Esophagus (tissue), 2 donors: ENCODE results near the gene DLL4. TPM values are rescaled to one million over a fixed set of nuclear protein-coding genes. Genes with fewer than 3 reads are reported as not detected.

Experiments
- H3K27ac ChIP-seq, 2 donors: one replicate each; pipeline ENCODE4 v1.5.1; 2013; ENCODE audit warnings: low read depth in 2 of 2, mild to moderate bottlenecking in 2 of 2, inconsistent platforms in 1 of 2, low read length in 1 of 2, moderate library complexity in 1 of 2
- H3K27me3 ChIP-seq, 2 donors: one replicate each; pipeline ENCODE4 v1.6.1; 2013; ENCODE audit warnings: low read length in 2 of 2, control low read depth in 1 of 2, mild to moderate bottlenecking in 1 of 2; ENCODE audit not compliant: insufficient read depth in 2 of 2, control insufficient read depth in 1 of 2
- H3K36me3 ChIP-seq, 2 donors: one replicate each; pipeline ENCODE4 v1.6.1; 2013; ENCODE audit warnings: low read length in 1 of 2; ENCODE audit not compliant: control insufficient read depth in 2 of 2, insufficient read depth in 2 of 2
- H3K4me1 ChIP-seq, 2 donors: one replicate each; pipeline ENCODE4 v1.6.1; 2013; ENCODE audit warnings: low read length in 1 of 2; ENCODE audit not compliant: control insufficient read depth in 2 of 2, insufficient read depth in 2 of 2
- H3K4me3 ChIP-seq, 2 donors: one replicate each; pipeline ENCODE4 v1.5.1; 2013; ENCODE audit warnings: low read length in 2 of 2, mild to moderate bottlenecking in 2 of 2, low read depth in 1 of 2, moderate library complexity in 1 of 2
- H3K9me3 ChIP-seq, 2 donors: one replicate each; pipeline ENCODE4 v1.6.1; 2013; ENCODE audit warnings: mild to moderate bottlenecking in 2 of 2, low read depth in 1 of 2, low read length in 1 of 2, moderate library complexity in 1 of 2; ENCODE audit not compliant: control insufficient read depth in 2 of 2, insufficient read depth in 1 of 2
- WGBS, 2 donors: extraction: QIAGEN DNeasy Blood & Tissue Kit; methylation state at CpG; one replicate each; pipeline ENCODE4 v1.1.7; 2013; 5-methylcytosine and 5-hydroxymethylcytosine counted together
- polyA plus RNA-seq, 2 donors: library from polyadenylated mRNA; stranded (reverse); fragments of 200-250 nt; gene quantifications; one replicate each; pipeline ENCODE4 v1.2.3, GENCODE V29; 2013
- donor health status: healthy with polysubstance abuse.
- donor health status: Bipolar disorder and iron deficiency.

The DLL4 gene
- polyA plus RNA-seq, 2 donors, result 1.8 to 1.9 TPM

- no peak overlapping the region for H3K27ac ChIP-seq
- H3K36me3 ChIP-seq, result peaks cover 0 to 3% of the 10 kb centered on the region in 2 donors
- no peaks in the 10 kb centered on the region for H3K9me3 ChIP-seq
- no peak overlapping the region for H3K4me3 ChIP-seq
- WGBS, 2 donors, result 78 to 79% methylated on average over 6 of the region's 6 CpGs
- no peaks in the 10 kb centered on the region for H3K27me3 ChIP-seq
- peaks cover 0 to 10% of the 10 kb centered on the region in 2 donors for H3K4me1 ChIP-seq
Measured at GRCh38 chr15:40938536-40938870, 9.4 kb downstream of the DLL4 start.

DNA sequence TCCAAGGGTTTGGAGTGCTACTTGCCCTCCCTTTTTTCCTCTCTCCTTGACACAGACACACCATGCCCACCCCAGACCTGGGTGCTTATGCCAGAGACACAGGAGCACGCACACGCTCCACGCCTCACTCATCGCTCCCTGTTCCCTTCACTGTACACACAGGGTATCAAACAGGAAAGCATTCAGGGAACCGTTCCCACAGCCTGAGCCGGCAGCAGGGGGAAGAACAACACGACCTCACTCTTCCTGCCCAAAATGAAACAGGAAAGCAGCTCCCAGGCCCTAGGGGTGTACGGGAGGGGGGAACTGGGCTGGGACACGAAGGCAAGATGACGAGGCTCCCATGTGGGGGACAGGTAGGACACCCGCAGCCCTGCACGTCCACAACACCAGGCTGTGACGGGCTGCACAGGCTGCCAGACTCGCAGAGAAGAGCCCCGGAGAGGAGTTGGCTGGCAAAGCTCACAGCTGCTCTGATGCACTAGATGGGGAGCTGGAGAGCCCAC is 11.2 kb downstream of the DLL4 start:
- H3K4me3 ChIP-seq, result no peak overlapping the region
- WGBS, 2 donors, result 44 to 60% methylated on average over 15 of the region's 15 CpGs

GRCh38 chr15:40941068-40941527 is 12.0 kb downstream of the DLL4 start:
- H3K4me1 ChIP-seq, result peaks cover 0 to 10% of the 10 kb centered on the region in 2 donors
- H3K36me3 ChIP-seq, result peaks cover 0 to 3% of the 10 kb centered on the region in 2 donors
- peak overlapping the region; percentile 52 to 54 for H3K4me3 ChIP-seq
- H3K27me3 ChIP-seq, result no peaks in the 10 kb centered on the region
- H3K9me3 ChIP-seq, result no peaks in the 10 kb centered on the region
- WGBS, 2 donors, result 25 to 28% methylated on average over 7 of the region's 7 CpGs
- H3K27ac ChIP-seq, result peak overlapping the region; percentile 68 to 79

More for the DNA sequence above, 11.2 kb downstream of the DLL4 start:
- Histone ChIP-seq H3K27ac (peak overlapping the region; percentile 33 to 79), H3K27me3 (no peaks in the 10 kb centered on the region), H3K9me3 (no peaks in the 10 kb centered on the region), H3K36me3 (peaks cover 0 to 3% of the 10 kb centered on the region in 2 donors), H3K4me1 (peaks cover 0 to 10% of the 10 kb centered on the region in 2 donors)

- Histone ChIP-seq H3K27me3 (no peaks in the 10 kb centered on the region), H3K36me3 (no peaks in the 10 kb centered on the region), H3K9me3 (no peaks in the 10 kb centered on the region), H3K4me1 (peaks cover 0 to 10% of the 10 kb centered on the region in 2 donors), H3K27ac (peak overlapping the region; percentile 68 to 79), H3K4me3 (peak overlapping the region; percentile 52 to 54)
- WGBS, 2 donors, result 1% methylated on average over 75 to 92 of the region's 92 CpGs
Measured at GRCh38 chr15:40941528-40942336, 12.6 kb downstream of the DLL4 start.

- WGBS, 2 donors, result 30 to 36% methylated on average over 15 of the region's 15 CpGs
Measured at GRCh38 chr15:40942337-40942854, 13.3 kb downstream of the DLL4 start.

DNA sequence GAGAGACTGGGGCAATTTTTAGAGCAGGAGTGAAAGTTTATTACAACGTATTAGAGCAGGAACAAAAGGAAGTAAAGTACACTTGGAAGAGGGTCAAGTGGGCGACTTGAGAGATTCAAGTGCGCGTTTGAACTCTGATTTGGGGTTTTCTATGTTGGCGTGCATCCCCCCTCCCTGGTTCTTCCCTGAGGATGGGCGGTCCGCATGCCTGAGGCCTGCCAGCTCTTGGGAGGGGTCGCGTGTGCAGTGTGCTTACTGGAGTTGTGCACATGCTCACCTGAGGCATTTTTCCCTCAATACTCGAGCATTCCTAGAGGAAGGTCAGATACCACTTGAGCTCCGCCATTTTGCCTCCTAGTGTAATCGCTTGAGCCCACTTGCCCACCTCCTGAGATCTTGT is 13.7 kb downstream of the DLL4 start:
- Histone ChIP-seq H3K4me3 (no peak overlapping the region), H3K27me3 (no peaks in the 10 kb centered on the region), H3K27ac (no peak overlapping the region), H3K4me1 (peaks cover 2 to 10% of the 10 kb centered on the region in 2 donors), H3K9me3 (no peaks in the 10 kb centered on the region), H3K36me3 (no peaks in the 10 kb centered on the region)
- WGBS, 2 donors, result 71 to 76% methylated on average over 12 of the region's 12 CpGs

More at GRCh38 chr15:40942337-40942854, 13.3 kb downstream of the DLL4 start:
- H3K4me3 ChIP-seq, result peak overlapping the region; percentile 52 to 54
- no peaks in the 10 kb centered on the region for H3K36me3 ChIP-seq
- H3K27ac ChIP-seq, result peak overlapping the region; percentile 68 to 79
- peaks cover under 1 to 10% of the 10 kb centered on the region in 2 donors for H3K4me1 ChIP-seq
- no peaks in the 10 kb centered on the region for H3K27me3 ChIP-seq
- H3K9me3 ChIP-seq, result no peaks in the 10 kb centered on the region

- H3K27me3 ChIP-seq, result no peaks in the 10 kb centered on the region
- no peak overlapping the region for H3K27ac ChIP-seq
- no peaks in the 10 kb centered on the region for H3K36me3 ChIP-seq
- H3K4me3 ChIP-seq, result no peak overlapping the region
- WGBS, 2 donors, result 95 to 98% methylated on average over 9 of the region's 9 CpGs
- peaks cover 2 to 10% of the 10 kb centered on the region in 2 donors for H3K4me1 ChIP-seq
- H3K9me3 ChIP-seq, result no peaks in the 10 kb centered on the region
Measured at GRCh38 chr15:40943764-40944365, 14.7 kb downstream of the DLL4 start.

DNA sequence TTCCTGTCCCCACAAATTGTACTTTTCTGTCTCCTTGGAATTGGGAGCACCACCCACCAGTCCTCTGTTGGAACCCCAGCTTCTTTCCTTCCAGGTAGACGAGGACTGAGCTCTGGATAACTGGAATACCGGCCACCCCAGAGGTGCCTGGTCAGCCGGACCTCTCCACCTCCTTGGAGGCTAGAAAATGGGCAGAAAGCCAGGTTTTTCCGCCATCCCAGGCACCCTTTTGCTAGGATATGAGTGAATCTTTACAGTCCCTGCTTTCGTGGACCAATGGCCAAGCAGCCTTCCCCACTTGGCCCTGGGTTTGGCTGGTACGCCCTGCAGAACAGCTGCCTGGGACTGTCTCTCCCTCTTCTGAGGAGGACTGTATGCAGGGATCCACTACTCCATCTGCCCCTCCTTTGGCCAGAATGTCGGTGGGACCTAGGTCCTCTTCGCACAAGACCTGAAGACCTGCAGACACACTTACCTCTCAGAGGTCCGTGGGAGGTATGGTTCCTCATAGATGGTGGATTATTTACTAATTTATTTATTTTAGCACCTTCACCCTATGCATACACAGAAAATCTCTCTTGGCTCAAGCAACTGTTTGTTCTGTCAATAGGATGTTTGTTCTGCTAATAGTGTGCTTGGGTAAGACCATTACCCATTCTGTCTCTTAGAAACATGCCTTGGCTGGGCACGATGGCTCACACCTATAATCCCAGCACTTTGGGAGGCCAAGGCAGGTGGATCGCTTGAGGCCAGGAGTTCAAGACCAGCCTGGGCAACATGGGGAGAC is 15.6 kb downstream of the DLL4 start:
- Histone ChIP-seq H3K4me1 (peaks cover 2 to 12% of the 10 kb centered on the region in 2 donors), H3K27me3 (no peaks in the 10 kb centered on the region), H3K36me3 (no peaks in the 10 kb centered on the region), H3K9me3 (no peaks in the 10 kb centered on the region), H3K27ac (no peak overlapping the region), H3K4me3 (no peak overlapping the region)
- 84 to 90% methylated on average over 11 of the region's 11 CpGs for WGBS, 2 donors
